B cell (primary cell): ENCODE data around the gene GSE1. TPM values are rescaled to one million over a fixed set of nuclear protein-coding genes. Genes with fewer than 3 reads are reported as not detected.

Experiments used
- ATAC-seq: fragments of 200-7000 bp; cut with Tn5 transposase; one replicate; pipeline ENCODE4 v1.10.0; 2021; ENCODE audit warnings: low read depth, mild to moderate bottlenecking, moderate number of reproducible peaks, moderate library complexity
- CTCF ChIA-PET: fragments of 350-600 bp; sonication (Branson Sonifier 250); formaldehyde crosslinking; loops from one replicate; lab custom pipeline; 2021; ENCODE audit warnings: antibody characterized with exemption, inconsistent platforms; lab: Charles Lee
- POLR2A ChIA-PET: fragments of 350-600 bp; sonication (Branson Sonifier 250); formaldehyde crosslinking; loops from one replicate; lab custom pipeline; 2021; ENCODE audit warnings: antibody characterized with exemption; lab: Charles Lee
- DNase-seq: peaks from one replicate; pipeline ENCODE4 v3.0.0; 2013
- H2AFZ ChIP-seq: 2 replicates; pipeline ENCODE4 v1.6.1; 2012; ENCODE audit warnings: mild to moderate bottlenecking, low read depth, low read length; ENCODE audit not compliant: insufficient read depth, poor library complexity, severe bottlenecking
- H3K27ac ChIP-seq, 2 donors: 1 replicate in 1 of 2; 2 replicates in 1 of 2; pipeline ENCODE4 v1.5.1; 2012 to 2013; ENCODE audit warnings: low read length in 2 of 2, mild to moderate bottlenecking in 2 of 2, moderate library complexity in 1 of 2
- H3K27me3 ChIP-seq, 4 experiments: fragments of 200-600 bp in 1 of 4; sonication (generic) in 1 of 4; replicated peaks in 1 of 4; 1 replicate in 2 of 4; 2 replicates in 2 of 4; pipeline versions ENCODE4 v1.6.1 to v1.7.0; 2013 to 2016; ENCODE audit warnings: low read length in 3 of 4, mild to moderate bottlenecking in 2 of 4, mixed read lengths in 1 of 4, moderate library complexity in 1 of 4; ENCODE audit not compliant: insufficient read depth in 4 of 4, control insufficient read depth in 3 of 4; ENCODE audit errors: control extremely low read depth in 1 of 4
- H3K36me3 ChIP-seq, 2 experiments: replicated peaks in 1 of 2; 1 replicate in 1 of 2; 2 replicates in 1 of 2; pipeline versions ENCODE4 v1.6.1 to v1.7.1; 2013; ENCODE audit warnings: low read length in 1 of 2; ENCODE audit not compliant: insufficient read depth in 2 of 2, control insufficient read depth in 1 of 2; ENCODE audit errors: control extremely low read depth in 1 of 2, extremely low read depth in 1 of 2
- H3K4me1 ChIP-seq, 2 donors: fragments of 200-600 bp in 1 of 2; sonication (generic) in 1 of 2; 1 replicate in 1 of 2; 2 replicates in 1 of 2; pipeline versions ENCODE4 v1.5.1 to v1.6.1; 2013 to 2017; ENCODE audit warnings: low read length in 2 of 2; ENCODE audit not compliant: control insufficient read depth in 2 of 2, insufficient read depth in 2 of 2
- H3K4me2 ChIP-seq: replicated peaks from 2 replicates; pipeline ENCODE3; 2012; ENCODE audit warnings: mild to moderate bottlenecking, low read depth, low read length; ENCODE audit not compliant: poor library complexity, severe bottlenecking
- H3K4me3 ChIP-seq, 5 experiments: fragments of 200-600 bp in 1 of 5; sonication (generic) in 1 of 5; 1 replicate in 3 of 5; 2 replicates in 2 of 5; pipeline versions ENCODE4 v1.5.1 to v1.7.0; 2011 to 2016; ENCODE audit warnings: low read length in 4 of 5, mild to moderate bottlenecking in 4 of 5, low read depth in 2 of 5, control low read depth in 1 of 5, moderate library complexity in 1 of 5; ENCODE audit not compliant: insufficient read depth in 1 of 5; ENCODE audit errors: control extremely low read depth in 1 of 5, extremely low read depth in 1 of 5
- H3K79me2 ChIP-seq: fragments of 200-600 bp; sonication (generic); one replicate; pipeline ENCODE4 v1.6.0; 2016; ENCODE audit warnings: low read length; ENCODE audit not compliant: control insufficient read depth, insufficient read depth
- H3K9ac ChIP-seq: fragments of 200-600 bp; sonication (generic); 2 replicates; pipeline ENCODE4 v1.6.1; 2017; ENCODE audit warnings: mild to moderate bottlenecking, low read length, moderate library complexity
- H3K9me3 ChIP-seq, 3 donors: one replicate each; pipeline versions ENCODE4 v1.6.1 to v1.7.1; 2013; ENCODE audit warnings: low read length in 2 of 3; ENCODE audit not compliant: control insufficient read depth in 2 of 3, insufficient read depth in 1 of 3; ENCODE audit errors: control extremely low read depth in 1 of 3
- H4K20me1 ChIP-seq: 2 replicates; pipeline ENCODE4 v1.6.0; 2012; ENCODE audit warnings: mild to moderate bottlenecking, low read length; ENCODE audit not compliant: insufficient read depth, control insufficient read depth, poor library complexity, severe bottlenecking
- H3K27ac Mint-ChIP-seq: one replicate; pipeline ENCODE4 v1.8.0; 2021; ENCODE audit warnings: mixed read lengths
- H3K27me3 Mint-ChIP-seq: one replicate; pipeline ENCODE4 v1.8.0; 2021; ENCODE audit warnings: mixed read lengths
- H3K4me1 Mint-ChIP-seq: one replicate; pipeline ENCODE4 v1.8.0; 2021; ENCODE audit warnings: mixed read lengths
- H3K4me3 Mint-ChIP-seq: one replicate; pipeline ENCODE4 v1.8.0; 2021; ENCODE audit warnings: mixed read lengths
- H3K9me3 Mint-ChIP-seq: one replicate; pipeline ENCODE4 v1.8.0; 2022; ENCODE audit warnings: mixed read lengths; ENCODE audit not compliant: insufficient read depth
- EZH2 ChIP-seq: IDR thresholded peaks from 2 replicates; pipeline ENCODE4 v1.6.1; 2012; ENCODE audit warnings: borderline replicate concordance, low read depth, mild to moderate bottlenecking, moderate library complexity, low read length; ENCODE audit not compliant: insufficient read depth, poor library complexity, severe bottlenecking
- WGBS: methylation state at CpG from one replicate; pipeline ENCODE4 v1.1.5; 2013; ENCODE audit warnings: missing lambda C conversion rate; ENCODE audit not compliant: insufficient coverage; 5-methylcytosine and 5-hydroxymethylcytosine counted together
- intact Hi-C: fragments of 100-400 bp; cut with micrococcal nuclease; formaldehyde crosslinking; loops from one replicate; pipeline ENCODE4 v1.10.0; 2022
- polyA plus RNA-seq: library from polyadenylated mRNA; depleted of rRNA; stranded (reverse); fragments of >200 nt; gene quantifications from 2 replicates; pipeline ENCODE4 v1.2.3, GENCODE V29; 2012
- total RNA-seq, 2 donors: library from RNA; stranded (reverse); fragments of 120-200 nt in 1 of 2; gene quantifications; 1 replicate in 1 of 2; 2 replicates in 1 of 2; pipeline versions ENCODE4 v1.2.3 to v1.2.4, GENCODE V29; 2013 to 2022
- TF ChIP-seq, protein P1 (sequence below): fragments of 200-600 bp; IDR thresholded peaks from one replicate; pipeline ENCODE4 v1.8.0; 2022; ENCODE audit warnings: antibody characterized with exemption, mild to moderate bottlenecking

GSE1 gene
- total and polyA plus RNA-seq, 2 donors (not counting 1 experiment from before 2014, with no cell fraction given), result 57.3 to 76.1 TPM

GRCh38 chr16:85667841-85668413 is 54.8 kb downstream of the GSE1 start:
- Histone ChIP-seq H3K27ac (no peak overlapping the region), H2AFZ (no peak overlapping the region), H3K4me2 (no peak overlapping the region), H3K9ac (no peak overlapping the region), H3K79me2 (peaks cover 4% of the 10 kb centered on the region), H4K20me1 (peaks cover 32% of the 10 kb centered on the region), H3K4me1 (no peaks in the 10 kb centered on the region), H3K36me3 (peaks cover 1 to 87% of the 10 kb centered on the region in 2 experiments), H3K4me3 (no peak overlapping the region), H3K27me3 (no peaks in the 10 kb centered on the region), H3K9me3 (no peaks in the 10 kb centered on the region)
- no peak overlapping the region for H3K4me3 Mint-ChIP-seq
- ATAC-seq (no peak), DNase-seq (no peak)
- H3K9me3 Mint-ChIP-seq, result no peaks in the 10 kb centered on the region
- POLR2A ChIA-PET, result no interaction called here
- CTCF ChIA-PET, result interaction anchor here (1.0 to 1.1 kb wide), 2 partner anchors 8 to 151 kb away, joined by 3 to 4 read pairs; no protein-coding TSS in a partner anchor
- H3K27ac Mint-ChIP-seq, result no peak overlapping the region
- intact Hi-C loops, result no loop called here
- WGBS, result 98% methylated on average over 12 of the region's 16 CpGs
- no peaks in the 10 kb centered on the region for H3K27me3 Mint-ChIP-seq
- no peaks in the 10 kb centered on the region for H3K4me1 Mint-ChIP-seq
- no peak for TF ChIP-seq EZH2
- TF ChIP-seq, protein P1, sequence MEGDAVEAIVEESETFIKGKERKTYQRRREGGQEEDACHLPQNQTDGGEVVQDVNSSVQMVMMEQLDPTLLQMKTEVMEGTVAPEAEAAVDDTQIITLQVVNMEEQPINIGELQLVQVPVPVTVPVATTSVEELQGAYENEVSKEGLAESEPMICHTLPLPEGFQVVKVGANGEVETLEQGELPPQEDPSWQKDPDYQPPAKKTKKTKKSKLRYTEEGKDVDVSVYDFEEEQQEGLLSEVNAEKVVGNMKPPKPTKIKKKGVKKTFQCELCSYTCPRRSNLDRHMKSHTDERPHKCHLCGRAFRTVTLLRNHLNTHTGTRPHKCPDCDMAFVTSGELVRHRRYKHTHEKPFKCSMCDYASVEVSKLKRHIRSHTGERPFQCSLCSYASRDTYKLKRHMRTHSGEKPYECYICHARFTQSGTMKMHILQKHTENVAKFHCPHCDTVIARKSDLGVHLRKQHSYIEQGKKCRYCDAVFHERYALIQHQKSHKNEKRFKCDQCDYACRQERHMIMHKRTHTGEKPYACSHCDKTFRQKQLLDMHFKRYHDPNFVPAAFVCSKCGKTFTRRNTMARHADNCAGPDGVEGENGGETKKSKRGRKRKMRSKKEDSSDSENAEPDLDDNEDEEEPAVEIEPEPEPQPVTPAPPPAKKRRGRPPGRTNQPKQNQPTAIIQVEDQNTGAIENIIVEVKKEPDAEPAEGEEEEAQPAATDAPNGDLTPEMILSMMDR, result no peak

DNA sequence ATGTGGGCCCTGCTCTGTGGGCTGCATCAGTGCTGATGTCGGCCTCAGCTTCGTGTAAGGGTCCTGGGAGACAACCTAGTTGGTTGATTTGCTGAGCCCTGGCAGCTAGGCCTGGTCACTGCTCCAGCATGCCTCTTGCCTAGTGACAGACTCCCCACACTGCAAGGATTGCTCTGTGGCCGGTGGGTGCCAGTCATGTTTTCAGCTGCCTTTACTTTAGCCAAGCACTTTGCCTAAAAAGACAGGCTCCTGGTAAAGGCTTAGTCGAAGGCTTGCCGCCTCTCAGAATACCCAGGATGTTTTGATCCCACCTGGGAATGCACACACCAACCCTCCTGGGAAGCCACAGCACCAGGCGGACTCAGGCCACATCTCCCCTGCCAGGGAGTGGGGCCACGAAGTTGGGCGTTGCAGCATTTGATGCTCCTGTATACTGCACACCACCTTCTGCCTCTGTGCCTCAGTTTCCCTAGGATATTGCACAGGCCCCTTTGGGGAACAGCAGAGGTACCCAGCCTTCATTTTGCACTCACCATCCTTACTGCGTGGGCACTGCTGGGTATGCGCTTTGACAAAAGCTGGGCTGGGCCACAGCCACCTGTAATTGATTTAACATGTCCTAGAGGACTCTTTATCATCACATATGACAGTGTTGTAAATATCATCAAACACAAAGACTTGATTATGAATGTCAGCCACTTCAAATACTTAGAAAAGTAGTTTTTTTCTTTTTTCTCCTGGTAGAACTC is 55.7 kb downstream of the GSE1 start:
- Histone ChIP-seq H3K9me3 (no peaks in the 10 kb centered on the region), H3K9ac (no peak overlapping the region), H2AFZ (no peak overlapping the region), H3K4me1 (no peaks in the 10 kb centered on the region), H3K4me3 (no peak overlapping the region), H4K20me1 (peaks cover 31% of the 10 kb centered on the region), H3K36me3 (peaks cover 1 to 84% of the 10 kb centered on the region in 2 experiments), H3K4me2 (no peak overlapping the region), H3K27me3 (no peaks in the 10 kb centered on the region), H3K27ac (no peak overlapping the region), H3K79me2 (peaks cover 4% of the 10 kb centered on the region)
- Mint-ChIP-seq H3K27ac (no peak overlapping the region), H3K9me3 (no peaks in the 10 kb centered on the region), H3K4me1 (no peaks in the 10 kb centered on the region), H3K4me3 (no peak overlapping the region), H3K27me3 (no peaks in the 10 kb centered on the region)
- TF ChIP-seq, protein P1, result no peak
- TF ChIP-seq EZH2, result no peak
- CTCF ChIA-PET, result interaction anchor here (1.0 to 1.1 kb wide), 2 partner anchors 9 to 150 kb away, joined by 3 to 4 read pairs; no protein-coding TSS in a partner anchor
- ATAC-seq (no peak), DNase-seq (no peak)
- POLR2A ChIA-PET, result no interaction called here
- intact Hi-C loops, result no loop called here
- over 99% methylated on average over 8 of the region's 10 CpGs for WGBS
